Right lobe of liver (tissue), 6 donors: Measurements from ENCODE around the gene SETSIP. TPM values are rescaled to one million over a fixed set of nuclear protein-coding genes. Genes with fewer than 3 reads are reported as not detected.

Source experiments
- ATAC-seq, 4 donors: fragments of 200-7000 bp; cut with Tn5 transposase; one replicate each; pipeline ENCODE4 v1.9.1; 2020; ENCODE audit warnings: mild to moderate bottlenecking in 4 of 4, moderate library complexity in 4 of 4
- DNase-seq, 3 donors: peaks; one replicate each; pipeline ENCODE4 v3.0.0-alpha.2; 2020
- H3K27ac ChIP-seq, 3 donors: fragments of 200-600 bp; one replicate each; pipeline ENCODE4 v1.8.0; 2022
- H3K27me3 ChIP-seq, 2 donors: fragments of 200-600 bp; one replicate each; pipeline ENCODE4 v1.8.0; 2022
- H3K36me3 ChIP-seq, 4 donors: fragments of 200-600 bp; sonication (generic) in 1 of 4; one replicate each; pipeline versions ENCODE4 v1.5.1 to v1.8.0; 2017 to 2022; ENCODE audit warnings: control low read depth in 1 of 4
- H3K4me1 ChIP-seq, 4 donors: fragments of 200-600 bp; sonication (generic) in 1 of 4; one replicate each; pipeline versions ENCODE4 v1.5.1 to v1.8.0; 2017 to 2022; ENCODE audit warnings: control low read depth in 1 of 4
- H3K4me3 ChIP-seq, 3 donors: fragments of 200-600 bp; one replicate each; pipeline ENCODE4 v1.8.0; 2022
- H3K9me3 ChIP-seq, 4 donors: fragments of 200-600 bp; sonication (generic) in 1 of 4; one replicate each; pipeline versions ENCODE4 v1.5.1 to v1.8.0; 2017 to 2022; ENCODE audit warnings: control low read depth in 1 of 4
- POLR2A ChIP-seq: fragments of 450-650 bp; IDR thresholded peaks from one replicate; pipeline ENCODE4 v1.6.1; 2017; ENCODE audit warnings: antibody characterized with exemption, mild to moderate bottlenecking
- WGBS: methylation state at CpG from one replicate; pipeline ENCODE4 v1.1.6; 2018; ENCODE audit warnings: low coverage, low lambda C conversion rate; ENCODE audit not compliant: insufficient coverage; ENCODE audit errors: missing lambda C conversion rate; 5-methylcytosine and 5-hydroxymethylcytosine counted together
- intact Hi-C, 2 donors: fragments of 100-400 bp; cut with DNase I; formaldehyde crosslinking; loops; one replicate each; pipeline versions ENCODE4 v1.11.2 to v1.14.1; 2022
- long read RNA-seq: library from polyadenylated mRNA; unstranded; transcript quantifications from one replicate; pipeline ENCODE4 v2.0.0, GENCODE V29; 2019
- total RNA-seq, 6 experiments: library from RNA; depleted of rRNA in 2 of 6; stranded (reverse); fragments of >200 nt in 2 of 6; fragmentation: NEBNext Ultra II Directional in 3 of 6; extraction: Animal tissue kit (Norgen Biotek cat#: 25700) in 3 of 6; gene quantifications; one replicate each; pipeline versions ENCODE4 v1.1.0 to v1.2.4, GENCODE V29; 2016 to 2023
- TF ChIP-seq, protein P1 (sequence below), 4 donors: fragments of 200-600 bp in 3 of 4; fragments of 450-650 bp in 1 of 4; IDR thresholded peaks; one replicate each; pipeline versions ENCODE4 v1.5.1 to v1.8.0; 2016 to 2022; ENCODE audit warnings: antibody characterized with exemption in 4 of 4, mild to moderate bottlenecking in 2 of 4
- donor health status: DM: no; HTN: yes; CAD: no.
- donor health status: DM: no; HTN: no; CAD: no.
- donor health status: DM: no; HTN: no; CAD: no.
- donor health status: DM: no; HTN: yes; CAD: no.
- donor health status: DM: no; HTN: yes; CAD: no.

The SETSIP gene, protein sequence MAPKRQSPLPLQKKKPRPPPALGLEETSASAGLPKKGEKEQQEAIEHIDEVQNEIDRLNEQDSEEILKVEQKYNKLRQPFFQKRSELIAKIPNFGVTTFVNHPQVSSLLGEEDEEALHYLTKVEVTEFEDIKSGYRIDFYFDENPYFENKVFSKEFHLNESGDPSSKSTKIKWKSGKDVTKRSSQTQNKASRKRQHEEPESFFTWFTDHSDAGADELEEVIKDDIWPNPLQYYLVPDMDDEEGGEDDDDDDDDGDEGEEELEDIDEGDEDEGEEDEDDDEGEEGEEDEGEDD
- total RNA-seq, result not detected
- long read RNA-seq, result 0 reads

GRCh38 chr1:92075311-92075710, at the start of gene SETSIP:
Gene SETSIP, minus strand, starts transcription at chr1:92075411. Its CDS starts 0 bp downstream, at chr1:92075411.
- DNase-seq, result no peak
- Histone ChIP-seq H3K9me3 (no peaks in the 10 kb centered on the region), H3K4me3 (no peak within 1 kb of the TSS), H3K4me1 (no peaks in the 10 kb centered on the region), H3K27me3 (no peaks in the 10 kb centered on the region), H3K36me3 (no peaks in the 10 kb centered on the region), H3K27ac (no peak within 1 kb of the TSS)
- intact Hi-C loops, result no loop called here
- 53% methylated on average over 3 of the region's 3 CpGs for WGBS
- TF ChIP-seq, protein P1, sequence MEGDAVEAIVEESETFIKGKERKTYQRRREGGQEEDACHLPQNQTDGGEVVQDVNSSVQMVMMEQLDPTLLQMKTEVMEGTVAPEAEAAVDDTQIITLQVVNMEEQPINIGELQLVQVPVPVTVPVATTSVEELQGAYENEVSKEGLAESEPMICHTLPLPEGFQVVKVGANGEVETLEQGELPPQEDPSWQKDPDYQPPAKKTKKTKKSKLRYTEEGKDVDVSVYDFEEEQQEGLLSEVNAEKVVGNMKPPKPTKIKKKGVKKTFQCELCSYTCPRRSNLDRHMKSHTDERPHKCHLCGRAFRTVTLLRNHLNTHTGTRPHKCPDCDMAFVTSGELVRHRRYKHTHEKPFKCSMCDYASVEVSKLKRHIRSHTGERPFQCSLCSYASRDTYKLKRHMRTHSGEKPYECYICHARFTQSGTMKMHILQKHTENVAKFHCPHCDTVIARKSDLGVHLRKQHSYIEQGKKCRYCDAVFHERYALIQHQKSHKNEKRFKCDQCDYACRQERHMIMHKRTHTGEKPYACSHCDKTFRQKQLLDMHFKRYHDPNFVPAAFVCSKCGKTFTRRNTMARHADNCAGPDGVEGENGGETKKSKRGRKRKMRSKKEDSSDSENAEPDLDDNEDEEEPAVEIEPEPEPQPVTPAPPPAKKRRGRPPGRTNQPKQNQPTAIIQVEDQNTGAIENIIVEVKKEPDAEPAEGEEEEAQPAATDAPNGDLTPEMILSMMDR (IDR thresholded peaks at IDR 0.05), result no peak
- TF ChIP-seq POLR2A, result no peak
- ATAC-seq, result no peak

DNA sequence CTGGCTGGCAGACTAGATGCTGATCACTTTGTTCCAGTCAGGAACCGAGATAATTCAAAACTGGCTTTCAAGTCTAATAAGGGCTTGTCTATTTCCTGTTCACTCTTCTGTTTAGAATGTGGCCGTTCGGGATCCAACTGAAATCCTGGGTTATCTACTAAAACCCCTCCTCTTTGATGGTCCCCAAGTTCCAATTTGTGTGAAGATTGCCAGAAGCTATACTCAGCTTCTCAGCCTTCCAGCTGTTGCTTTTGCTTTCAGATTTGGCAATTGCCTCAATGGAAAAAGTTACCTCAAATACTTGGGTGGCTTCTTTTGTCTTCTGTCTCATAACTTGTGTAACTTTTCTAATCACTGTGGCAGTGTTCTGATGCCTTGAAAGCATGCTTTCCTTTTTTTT, 48.7 kb upstream of the SETSIP start:
- no peaks in the 10 kb centered on the region for H3K9me3 ChIP-seq
- DNase-seq (no peak), ATAC-seq (no peak)
- intact Hi-C loops, result no loop called here
- H3K36me3 ChIP-seq, result no peaks in the 10 kb centered on the region
- H3K27me3 ChIP-seq, result no peaks in the 10 kb centered on the region
- H3K27ac ChIP-seq, result no peak overlapping the region
- H3K4me1 ChIP-seq, result no peaks in the 10 kb centered on the region
- TF ChIP-seq, protein P1 (IDR thresholded peaks at IDR 0.05), result no peak
- no peak for TF ChIP-seq POLR2A
- 65% methylated on average over 3 of the region's 3 CpGs for WGBS
- no peak overlapping the region for H3K4me3 ChIP-seq

- Histone ChIP-seq H3K4me1 (no peaks in the 10 kb centered on the region), H3K27ac (no peak overlapping the region), H3K4me3 (no peak overlapping the region), H3K27me3 (no peaks in the 10 kb centered on the region), H3K36me3 (no peaks in the 10 kb centered on the region), H3K9me3 (no peaks in the 10 kb centered on the region)
- 82% methylated on average over 3 of the region's 3 CpGs for WGBS
- DNase-seq (no peak), ATAC-seq (no peak)
- intact Hi-C loops, result no loop called here
- no peak for TF ChIP-seq POLR2A
- TF ChIP-seq, protein P1 (IDR thresholded peaks at IDR 0.05), result no peak
Observed at GRCh38 chr1:92118826-92119225, 43.6 kb upstream of the SETSIP start.

DNA sequence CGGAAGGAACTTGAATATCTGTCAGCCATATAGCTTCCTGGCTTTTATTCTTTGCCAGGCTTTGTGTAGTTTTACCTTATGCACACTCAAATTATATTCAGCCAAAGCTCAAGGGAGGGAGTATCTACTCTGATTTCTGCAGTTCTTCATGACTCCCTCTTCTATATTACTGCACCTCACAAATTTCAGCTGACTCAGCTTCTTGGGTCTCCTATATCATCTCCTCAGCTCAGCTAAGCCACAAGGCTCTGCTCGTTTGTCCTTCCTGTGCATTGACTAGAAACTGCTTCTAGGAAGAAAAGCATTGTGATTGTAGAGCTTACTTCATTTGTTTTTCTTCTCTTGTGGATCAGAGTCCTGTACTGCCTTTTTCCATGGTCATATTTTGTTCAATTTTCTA, 42.3 kb upstream of the SETSIP start:
- no peak for TF ChIP-seq POLR2A
- TF ChIP-seq, protein P1 (IDR thresholded peaks at IDR 0.05), result no peak
- no peak for DNase-seq
- intact Hi-C loops, result no loop called here

More for the DNA sequence above, 42.3 kb upstream of the SETSIP start:
- Histone ChIP-seq H3K27ac (no peak overlapping the region), H3K36me3 (no peaks in the 10 kb centered on the region), H3K27me3 (no peaks in the 10 kb centered on the region), H3K9me3 (no peaks in the 10 kb centered on the region), H3K4me1 (no peaks in the 10 kb centered on the region), H3K4me3 (no peak overlapping the region)
- 60% methylated on average over 2 of the region's 2 CpGs for WGBS
- no peak for ATAC-seq
